ENCODE measurements around the gene BLOC1S4. TPM values are rescaled to one million over a fixed set of nuclear protein-coding genes. Genes with fewer than 3 reads are reported as not detected.

Gene BLOC1S4
- total and polyA plus RNA-seq, 7 experiments from 2014 or later, result 18.7 to 80.3 (median 44.5) TPM

DNA sequence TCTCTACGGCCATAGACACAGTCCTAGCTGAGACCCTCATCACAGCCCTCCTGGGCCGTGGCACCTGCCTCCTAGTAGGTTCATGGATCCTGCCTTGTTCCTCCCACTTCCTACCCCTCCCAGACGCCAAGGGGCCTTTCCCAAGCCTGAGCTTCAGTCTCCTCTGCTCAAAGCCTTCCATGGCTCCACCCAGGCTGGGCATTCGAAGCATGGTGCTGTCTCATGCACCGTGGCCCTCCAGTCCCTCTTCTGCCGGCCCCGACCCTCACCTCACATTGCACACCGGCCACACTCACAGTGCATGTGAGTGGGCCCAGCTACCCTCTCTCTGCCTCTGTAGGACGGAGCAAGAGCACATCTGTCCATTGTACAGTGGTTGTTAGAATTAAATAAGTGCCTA lies 44.9 kb downstream of the BLOC1S4 start:
- Mint-ChIP-seq H3K4me1 (peaks cover 0 to 10% (median 0%) of the 10 kb centered on the region in 7 donors), H3K36me3 (no peaks in the 10 kb centered on the region), H3K27me3 (peaks cover 0 to 24% (median 0%) of the 10 kb centered on the region in 5 donors), H3K9me3 (no peaks in the 10 kb centered on the region), H3K27ac (peak overlapping the region in 2 of 9 donors; percentile 10 to 14), H3K4me3 (peak overlapping the region in 1 of 10 donors; percentile 38)
- H3K4me3 ChIP-seq (ENCODE audit: low read length), result no peak overlapping the region
- H3K27ac ChIP-seq (ENCODE audit: low read depth, low read length), result no peak overlapping the region
- ATAC-seq, result no peak
- no peaks in the 10 kb centered on the region for H3K9me3 ChIP-seq (ENCODE audit: control insufficient read depth in 2 of 3, low read length in 3 of 3)
- H3K36me3 ChIP-seq (ENCODE audit: control insufficient read depth in 2 of 3, insufficient read depth in 3 of 3, low read length in 3 of 3), result no peaks in the 10 kb centered on the region
- no peaks in the 10 kb centered on the region for H3K27me3 ChIP-seq (ENCODE audit: control insufficient read depth in 2 of 2, insufficient read depth in 2 of 2, low read length in 2 of 2)
- POLR2A ChIA-PET, result interaction anchor here (1.8 kb wide), 1 partner anchor 10 kb away, joined by 6 read pairs; no protein-coding TSS in a partner anchor
- intact Hi-C loops (cut with micrococcal nuclease), result no loop called here
- CTCF ChIA-PET, result no interaction called here
- no peaks in the 10 kb centered on the region for H3K4me1 ChIP-seq (ENCODE audit: control insufficient read depth in 2 of 2, insufficient read depth in 2 of 2, low read length in 2 of 2)
- DNase-seq, result no peak

DNA sequence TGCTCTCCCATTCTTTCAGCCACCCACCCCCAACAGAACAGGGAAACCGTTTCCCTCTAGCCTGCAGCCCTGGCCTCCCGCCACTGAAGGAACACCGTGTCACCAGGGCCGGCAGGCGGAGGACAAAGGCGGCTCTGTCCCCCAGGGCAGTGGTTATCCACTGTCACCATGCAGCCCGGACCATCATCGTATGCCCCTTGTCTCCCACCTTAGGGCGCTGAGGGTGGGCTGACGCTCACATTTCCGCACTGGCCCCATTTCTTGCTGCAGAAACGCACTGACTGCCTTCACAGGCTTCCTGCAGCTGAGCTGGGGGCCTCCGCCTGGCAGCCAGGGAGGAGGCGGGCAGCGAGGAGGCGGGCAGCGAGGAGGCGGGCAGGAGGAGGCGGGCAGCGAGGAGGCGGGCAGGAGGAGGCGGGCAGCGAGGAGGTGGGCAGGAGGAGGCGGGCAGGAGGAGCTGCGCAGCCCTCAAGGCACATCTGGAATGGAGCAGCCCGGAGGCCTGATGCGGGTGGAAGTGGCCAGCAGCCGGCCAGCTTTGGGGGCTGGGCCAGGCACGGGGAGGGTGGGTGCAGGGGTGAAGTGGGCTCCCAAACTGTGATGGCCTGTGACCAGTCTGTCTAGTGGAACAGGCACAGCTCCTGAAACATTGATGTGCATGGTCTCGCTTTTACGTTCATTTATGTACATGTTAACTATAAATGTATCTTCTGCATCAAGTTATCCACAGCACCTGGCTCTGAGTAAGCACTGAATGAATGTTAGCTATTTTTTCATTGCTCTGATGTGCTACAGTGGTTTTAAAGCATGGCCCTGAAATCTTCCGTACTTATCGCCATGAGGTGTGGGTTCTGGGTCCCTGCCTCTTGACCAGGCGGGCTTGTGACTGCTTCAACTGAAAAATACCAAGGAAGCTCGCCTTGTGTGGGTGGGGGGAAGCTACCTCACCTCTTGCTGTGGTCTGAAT lies 46.0 kb downstream of the BLOC1S4 start:
- ATAC-seq (peak; percentile 32), DNase-seq (no peak)
- Mint-ChIP-seq H3K4me3 (peak overlapping the region in 7 of 10 donors; percentile 12 to 69 (median 31)), H3K27me3 (peaks cover 0 to 31% (median 0%) of the 10 kb centered on the region in 5 donors), H3K27ac (peak overlapping the region in 1 of 9 donors; percentile 10), H3K36me3 (no peaks in the 10 kb centered on the region), H3K4me1 (peaks cover 0 to 16% (median 3%) of the 10 kb centered on the region in 7 donors), H3K9me3 (no peaks in the 10 kb centered on the region)
- intact Hi-C loops (cut with micrococcal nuclease), result no loop called here
- POLR2A ChIA-PET, result interaction anchor here (1.8 kb wide), 1 partner anchor 11 kb away, joined by 6 read pairs; no protein-coding TSS in a partner anchor
- no peaks in the 10 kb centered on the region for H3K9me3 ChIP-seq (ENCODE audit: control insufficient read depth in 2 of 3, low read length in 3 of 3)
- H3K4me1 ChIP-seq (ENCODE audit: control insufficient read depth in 2 of 2, insufficient read depth in 2 of 2, low read length in 2 of 2), result no peaks in the 10 kb centered on the region
- CTCF ChIA-PET, result no interaction called here
- H3K4me3 ChIP-seq (ENCODE audit: low read length), result no peak overlapping the region
- H3K36me3 ChIP-seq (ENCODE audit: control insufficient read depth in 2 of 3, insufficient read depth in 3 of 3, low read length in 3 of 3), result no peaks in the 10 kb centered on the region
- no peak overlapping the region for H3K27ac ChIP-seq (ENCODE audit: low read depth, low read length)
- H3K27me3 ChIP-seq (ENCODE audit: control insufficient read depth in 2 of 2, insufficient read depth in 2 of 2, low read length in 2 of 2), result no peaks in the 10 kb centered on the region

DNA sequence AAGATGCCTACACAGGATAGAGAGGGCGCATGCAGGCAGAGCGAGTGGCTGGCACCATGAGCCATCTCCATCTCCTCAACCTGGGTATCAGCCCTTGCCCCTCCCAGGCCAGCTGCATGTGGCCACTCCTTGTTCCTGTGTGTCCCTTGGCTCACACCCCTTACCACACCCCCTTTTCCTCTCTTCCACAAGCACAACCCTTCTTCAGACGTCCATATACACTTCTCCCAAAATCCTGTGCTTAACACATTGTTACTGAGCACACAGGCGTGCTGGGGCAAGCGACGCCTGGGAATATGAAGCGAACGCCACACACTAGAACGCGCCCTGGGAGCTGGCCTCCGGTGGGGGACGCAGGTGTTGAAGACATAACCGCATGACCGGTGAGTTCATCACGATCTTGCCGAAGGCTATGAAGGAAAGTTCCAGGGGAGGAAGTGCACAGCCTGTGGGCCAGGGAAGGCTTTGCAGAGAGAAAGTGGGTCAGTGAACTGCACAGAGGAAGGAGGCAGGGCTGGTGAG lies 47.4 kb downstream of the BLOC1S4 start:
- intact Hi-C loops (cut with micrococcal nuclease), result no loop called here
- Mint-ChIP-seq H3K4me3 (no peak overlapping the region), H3K27ac (peak overlapping the region in 1 of 9 donors; percentile 57), H3K36me3 (no peaks in the 10 kb centered on the region), H3K27me3 (peaks cover 0 to 26% (median 0%) of the 10 kb centered on the region in 5 donors), H3K9me3 (no peaks in the 10 kb centered on the region), H3K4me1 (peaks cover 0 to 18% (median 3%) of the 10 kb centered on the region in 7 donors)
- no peak overlapping the region for H3K27ac ChIP-seq (ENCODE audit: low read depth, low read length)
- H3K36me3 ChIP-seq (ENCODE audit: control insufficient read depth in 2 of 3, insufficient read depth in 3 of 3, low read length in 3 of 3), result no peaks in the 10 kb centered on the region
- no peak for ATAC-seq
- CTCF ChIA-PET, result interaction anchor here (0.6 kb wide), 1 partner anchor 38 kb away, joined by 4 read pairs; no protein-coding TSS in a partner anchor
- POLR2A ChIA-PET, result no interaction called here
- DNase-seq, result no peak
- peaks cover 0 to 3% of the 10 kb centered on the region in 2 donors for H3K4me1 ChIP-seq (ENCODE audit: control insufficient read depth in 2 of 2, insufficient read depth in 2 of 2, low read length in 2 of 2)
- no peak overlapping the region for H3K4me3 ChIP-seq (ENCODE audit: low read length)
- no peaks in the 10 kb centered on the region for H3K27me3 ChIP-seq (ENCODE audit: control insufficient read depth in 2 of 2, insufficient read depth in 2 of 2, low read length in 2 of 2)
- H3K9me3 ChIP-seq (ENCODE audit: control insufficient read depth in 2 of 3, low read length in 3 of 3), result no peaks in the 10 kb centered on the region

DNA sequence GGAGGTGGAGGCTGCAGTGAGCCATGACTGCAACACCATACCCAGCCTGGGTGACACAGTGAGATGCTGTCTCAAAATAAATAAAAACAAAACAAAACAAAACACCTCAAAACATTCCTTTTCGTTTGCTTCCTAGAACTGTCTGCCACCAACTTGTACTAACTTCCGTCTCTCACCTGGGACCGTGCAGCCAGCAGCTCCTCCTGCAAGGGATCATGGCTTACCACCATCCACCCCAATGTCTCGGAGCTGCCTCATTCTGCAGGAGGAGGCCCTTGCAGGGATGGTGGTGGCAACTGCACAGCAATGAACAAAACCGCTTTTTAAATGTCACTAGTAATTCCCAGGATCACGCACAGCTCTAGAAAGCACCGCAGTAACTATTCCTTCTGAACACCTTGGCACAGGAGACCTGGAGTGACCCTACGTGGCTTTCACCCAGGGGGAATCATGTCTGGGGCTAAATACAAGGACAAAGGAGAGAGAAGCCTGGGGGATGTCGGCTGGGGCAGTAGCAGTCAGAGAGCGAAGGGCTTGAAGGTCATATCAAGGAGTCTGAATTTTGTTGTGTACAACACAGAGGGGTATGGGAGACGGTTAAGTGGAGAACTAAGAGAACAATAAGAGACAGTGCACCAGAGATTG lies 49.1 kb downstream of the BLOC1S4 start:
- Histone ChIP-seq H3K36me3 (ENCODE audit: control insufficient read depth in 2 of 3, insufficient read depth in 3 of 3, low read length in 3 of 3) (no peaks in the 10 kb centered on the region), H3K4me3 (ENCODE audit: low read length) (no peak overlapping the region)

DNA sequence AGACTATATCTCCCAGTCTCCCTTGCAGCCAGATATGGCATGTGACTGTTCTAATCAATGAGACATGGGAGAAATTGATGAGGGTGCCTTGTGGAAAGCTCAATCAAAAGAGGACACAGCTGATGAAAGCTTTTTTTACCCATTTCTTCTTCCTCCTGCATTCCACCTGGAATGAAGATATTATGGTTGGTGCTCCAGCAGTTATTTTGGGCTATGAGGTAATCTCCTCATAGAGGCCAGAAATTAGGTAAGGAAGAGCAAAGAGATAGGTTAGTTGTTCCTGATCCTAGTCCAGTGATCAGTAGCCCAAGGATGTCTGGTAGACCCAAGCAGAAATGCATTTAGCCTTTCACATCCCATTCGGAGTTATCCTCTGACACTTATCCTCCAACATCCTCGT lies 49.7 kb downstream of the BLOC1S4 start:
- ChIA-PET POLR2A (interaction anchor here (0.7 kb wide), 1 partner anchor 15 kb away, joined by 3 read pairs; no protein-coding TSS in a partner anchor), CTCF (no interaction called here)
- Histone ChIP-seq H3K4me3 (ENCODE audit: low read length) (no peak overlapping the region), H3K36me3 (ENCODE audit: control insufficient read depth in 2 of 3, insufficient read depth in 3 of 3, low read length in 3 of 3) (no peaks in the 10 kb centered on the region), H3K4me1 (ENCODE audit: control insufficient read depth in 2 of 2, insufficient read depth in 2 of 2, low read length in 2 of 2) (peaks cover 4 to 16% of the 10 kb centered on the region in 2 donors), H3K27me3 (ENCODE audit: control insufficient read depth in 2 of 2, insufficient read depth in 2 of 2, low read length in 2 of 2) (no peaks in the 10 kb centered on the region), H3K27ac (ENCODE audit: low read depth, low read length) (no peak overlapping the region), H3K9me3 (ENCODE audit: control insufficient read depth in 2 of 3, low read length in 3 of 3) (no peaks in the 10 kb centered on the region)
- no peaks in the 10 kb centered on the region for H3K36me3 Mint-ChIP-seq
- H3K9me3 Mint-ChIP-seq, result no peaks in the 10 kb centered on the region
- H3K4me3 Mint-ChIP-seq, result no peak overlapping the region
- H3K27me3 Mint-ChIP-seq, result peaks cover 0 to 21% (median 0%) of the 10 kb centered on the region in 5 donors
- peaks cover 7 to 31% (median 14%) of the 10 kb centered on the region in 7 donors for H3K4me1 Mint-ChIP-seq
- H3K27ac Mint-ChIP-seq, result no peak overlapping the region
- ATAC-seq (no peak), DNase-seq (no peak)
- intact Hi-C loops (cut with micrococcal nuclease), result no loop called here

More for the DNA sequence above, 49.1 kb downstream of the BLOC1S4 start:
- ChIA-PET CTCF (interaction anchor here (0.7 kb wide), 1 partner anchor 150 kb away, joined by 3 read pairs; no protein-coding TSS in a partner anchor), POLR2A (interaction anchor here (0.7 kb wide), 1 partner anchor 16 kb away, joined by 3 read pairs; no protein-coding TSS in a partner anchor)
- Mint-ChIP-seq H3K4me1 (peaks cover 7 to 31% (median 14%) of the 10 kb centered on the region in 7 donors), H3K27me3 (peaks cover 0 to 21% (median 0%) of the 10 kb centered on the region in 5 donors), H3K36me3 (no peaks in the 10 kb centered on the region), H3K27ac (peak overlapping the region in 1 of 9 donors; percentile 86), H3K4me3 (no peak overlapping the region), H3K9me3 (no peaks in the 10 kb centered on the region)
- DNase-seq (no peak), ATAC-seq (no peak)
- intact Hi-C loops (cut with micrococcal nuclease), result no loop called here
- Histone ChIP-seq H3K9me3 (ENCODE audit: control insufficient read depth in 2 of 3, low read length in 3 of 3) (no peaks in the 10 kb centered on the region), H3K27ac (ENCODE audit: low read depth, low read length) (no peak overlapping the region), H3K27me3 (ENCODE audit: control insufficient read depth in 2 of 2, insufficient read depth in 2 of 2, low read length in 2 of 2) (no peaks in the 10 kb centered on the region), H3K4me1 (ENCODE audit: control insufficient read depth in 2 of 2, insufficient read depth in 2 of 2, low read length in 2 of 2) (peaks cover 4 to 16% of the 10 kb centered on the region in 2 donors)

Measured in naive thymus-derived CD4-positive, alpha-beta T cell (primary cell).